Measurements from ENCODE around the gene JMJD1C.
"Not testable (repeated sequence)": the region's sequence is repeated elsewhere in the genome, so short reads cannot be mapped to it uniquely, and the experiment has no call there.

The JMJD1C gene

GRCh38 chr10:63365976-63366765 is 99.6 kb downstream of the JMJD1C start:
- no peak for ATAC-seq (ENCODE audit: low read depth)
- peaks cover 8% of the 10 kb centered on the region for H3K4me1 Mint-ChIP-seq

GRCh38 chr10:63364918-63365317 is 100.9 kb downstream of the JMJD1C start:
- DNase-seq (ENCODE audit: low spot score in 2 of 2) (no peak), ATAC-seq (ENCODE audit: low read depth) (no peak)
- H3K27me3 Mint-ChIP-seq = no peaks in the 10 kb centered on the region
- H3K4me3 Mint-ChIP-seq = no peak overlapping the region
- H3K9me3 Mint-ChIP-seq = no peaks in the 10 kb centered on the region
- H3K27ac Mint-ChIP-seq = no peak overlapping the region
- H3K4me1 Mint-ChIP-seq = peaks cover 8% of the 10 kb centered on the region
- H3K36me3 Mint-ChIP-seq = peaks cover 8% of the 10 kb centered on the region

More at GRCh38 chr10:63365976-63366765, 99.6 kb downstream of the JMJD1C start:
- no peaks in the 10 kb centered on the region for H3K27me3 Mint-ChIP-seq
- peaks cover 8% of the 10 kb centered on the region for H3K36me3 Mint-ChIP-seq
- H3K9me3 Mint-ChIP-seq = no peaks in the 10 kb centered on the region
- DNase-seq (ENCODE audit: low spot score in 2 of 2) = no peak
- no peak overlapping the region for H3K4me3 Mint-ChIP-seq
- H3K27ac Mint-ChIP-seq = no peak overlapping the region

GRCh38 chr10:63363951-63364350 is 101.8 kb downstream of the JMJD1C start:
- Mint-ChIP-seq H3K27me3 (no peaks in the 10 kb centered on the region), H3K4me3 (no peak overlapping the region), H3K4me1 (peaks cover 7% of the 10 kb centered on the region), H3K9me3 (no peaks in the 10 kb centered on the region), H3K36me3 (peaks cover 8% of the 10 kb centered on the region), H3K27ac (no peak overlapping the region)
- ATAC-seq (ENCODE audit: low read depth) (no peak), DNase-seq (ENCODE audit: low spot score in 2 of 2) (no peak)

- H3K27ac Mint-ChIP-seq = peak overlapping the region; percentile 62
- DNase-seq (ENCODE audit: low spot score in 2 of 2) = no peak
- no peaks in the 10 kb centered on the region for H3K27me3 Mint-ChIP-seq
- peaks cover 9% of the 10 kb centered on the region for H3K4me1 Mint-ChIP-seq
- ATAC-seq (ENCODE audit: low read depth) = no peak
- H3K9me3 Mint-ChIP-seq = no peaks in the 10 kb centered on the region
- H3K36me3 Mint-ChIP-seq = no peaks in the 10 kb centered on the region
- no peak overlapping the region for H3K4me3 Mint-ChIP-seq
These were observed 110.1 kb downstream of the JMJD1C start for GRCh38 chr10:63355682-63356081.

- Mint-ChIP-seq H3K27me3 (no peaks in the 10 kb centered on the region), H3K36me3 (peaks cover 2% of the 10 kb centered on the region), H3K27ac (no peak overlapping the region), H3K9me3 (no peaks in the 10 kb centered on the region), H3K4me3 (no peak overlapping the region), H3K4me1 (peaks cover 9% of the 10 kb centered on the region)
- ATAC-seq (ENCODE audit: low read depth) (no peak), DNase-seq (ENCODE audit: low spot score in 2 of 2) (no peak)
These were observed 112.8 kb downstream of the JMJD1C start for GRCh38 chr10:63352976-63353375.

GRCh38 chr10:63348245-63348850 is 117.4 kb downstream of the JMJD1C start:
- Mint-ChIP-seq H3K27me3 (no peaks in the 10 kb centered on the region), H3K9me3 (no peaks in the 10 kb centered on the region), H3K27ac (no peak overlapping the region), H3K4me1 (peaks cover 6% of the 10 kb centered on the region), H3K36me3 (peaks cover 4% of the 10 kb centered on the region), H3K4me3 (no peak overlapping the region)
- ATAC-seq (ENCODE audit: low read depth) = no peak
- no peak for DNase-seq (ENCODE audit: low spot score in 2 of 2)

GRCh38 chr10:63346015-63346441 is 119.7 kb downstream of the JMJD1C start:
- no peak for DNase-seq (ENCODE audit: low spot score in 2 of 2)
- Mint-ChIP-seq H3K9me3 (no peaks in the 10 kb centered on the region), H3K27ac (no peak overlapping the region), H3K36me3 (peaks cover 5% of the 10 kb centered on the region), H3K27me3 (no peaks in the 10 kb centered on the region), H3K4me3 (no peak overlapping the region), H3K4me1 (peaks cover 5% of the 10 kb centered on the region)
- ATAC-seq (ENCODE audit: low read depth) = no peak

GRCh38 chr10:63344269-63344668 is 121.5 kb downstream of the JMJD1C start:
- Mint-ChIP-seq H3K4me3 (no peak overlapping the region), H3K4me1 (peaks cover 9% of the 10 kb centered on the region)

GRCh38 chr10:63343476-63343875 is 122.3 kb downstream of the JMJD1C start:
- no peak for ATAC-seq (ENCODE audit: low read depth)
- H3K27me3 Mint-ChIP-seq = no peaks in the 10 kb centered on the region
- H3K27ac Mint-ChIP-seq = no peak overlapping the region
- DNase-seq (ENCODE audit: low spot score in 2 of 2) = no peak
- peaks cover 11% of the 10 kb centered on the region for H3K36me3 Mint-ChIP-seq
- H3K4me1 Mint-ChIP-seq = peaks cover 13% of the 10 kb centered on the region
- H3K4me3 Mint-ChIP-seq = no peak overlapping the region
- no peaks in the 10 kb centered on the region for H3K9me3 Mint-ChIP-seq

More at GRCh38 chr10:63344269-63344668, 121.5 kb downstream of the JMJD1C start:
- no peak for ATAC-seq (ENCODE audit: low read depth)
- Mint-ChIP-seq H3K9me3 (no peaks in the 10 kb centered on the region), H3K36me3 (peaks cover 13% of the 10 kb centered on the region), H3K27ac (no peak overlapping the region), H3K27me3 (no peaks in the 10 kb centered on the region)
- DNase-seq (ENCODE audit: low spot score in 2 of 2) = no peak

GRCh38 chr10:63339640-63340039 is 126.1 kb downstream of the JMJD1C start:
- H3K9me3 Mint-ChIP-seq; H3K27ac Mint-ChIP-seq; H3K36me3 Mint-ChIP-seq; ATAC-seq (ENCODE audit: low read depth); H3K4me3 Mint-ChIP-seq; H3K27me3 Mint-ChIP-seq; DNase-seq (ENCODE audit: low spot score in 2 of 2): not testable (repeated sequence)
- peaks cover 10% of the 10 kb centered on the region for H3K4me1 Mint-ChIP-seq

- no peaks in the 10 kb centered on the region for H3K9me3 Mint-ChIP-seq
- H3K4me1 Mint-ChIP-seq = peaks cover 10% of the 10 kb centered on the region
These were observed 128.1 kb downstream of the JMJD1C start for GRCh38 chr10:63337455-63338251.

GRCh38 chr10:63331586-63331985 is 134.2 kb downstream of the JMJD1C start:
- Mint-ChIP-seq H3K27me3 (no peaks in the 10 kb centered on the region), H3K9me3 (no peaks in the 10 kb centered on the region), H3K36me3 (no peaks in the 10 kb centered on the region), H3K4me1 (peaks cover 2% of the 10 kb centered on the region), H3K4me3 (no peak overlapping the region), H3K27ac (no peak overlapping the region)
- DNase-seq (ENCODE audit: low spot score in 2 of 2) = no peak
- ATAC-seq (ENCODE audit: low read depth) = no peak

More at GRCh38 chr10:63337455-63338251, 128.1 kb downstream of the JMJD1C start:
- ATAC-seq (ENCODE audit: low read depth) (no peak), DNase-seq (ENCODE audit: low spot score in 2 of 2) (no peak)
- Mint-ChIP-seq H3K36me3 (peaks cover 9% of the 10 kb centered on the region), H3K27ac (no peak overlapping the region), H3K4me3 (no peak overlapping the region), H3K27me3 (no peaks in the 10 kb centered on the region)

- Mint-ChIP-seq H3K36me3 (peaks cover 2% of the 10 kb centered on the region), H3K4me3 (no peak overlapping the region), H3K27ac (no peak overlapping the region), H3K27me3 (no peaks in the 10 kb centered on the region), H3K9me3 (no peaks in the 10 kb centered on the region), H3K4me1 (peaks cover 2% of the 10 kb centered on the region)
- DNase-seq (ENCODE audit: low spot score in 2 of 2) (no peak), ATAC-seq (ENCODE audit: low read depth) (no peak)
These were observed 141.3 kb downstream of the JMJD1C start for GRCh38 chr10:63324495-63324854.

Measured in memory B cell (primary cell).